Thoracic aorta endothelial cell (primary cell): ENCODE measurements around the gene CLDN15. TPM values are rescaled to one million over a fixed set of nuclear protein-coding genes. Genes with fewer than 3 reads are reported as not detected.

Experiments used
- small RNA-seq: library from RNA; depleted of rRNA; stranded (forward); fragments of <200 nt; gene quantifications from one replicate; pipeline ENCODE3, GENCODE V24; 2012
- total RNA-seq: library from RNA; depleted of rRNA; stranded (reverse); fragments of >200 nt; gene quantifications from 2 replicates; pipeline ENCODE4 v1.2.3, GENCODE V29; 2012

Gene CLDN15
- 3.3 and 4.6 TPM in 2 replicates for total RNA-seq

GRCh38 chr7:101237206-101238067 lies at the start of gene CLDN15:
Gene CLDN15, minus strand, starts transcription at chr7:101237802. Its CDS starts 221 bp downstream, at chr7:101237581.

GRCh38 chr7:101244375-101245146 lies 7.0 kb upstream of the CLDN15 start, which contains the start of gene FIS1:
Gene FIS1, minus strand, starts transcription at chr7:101245081. Its CDS starts 77 bp downstream, at chr7:101245004.

GRCh38 chr7:101217388-101218235 lies 20.0 kb downstream of the CLDN15 start, which contains the start of the genes PLOD3 and ZNHIT1:
Gene PLOD3, minus strand, starts transcription at chr7:101217581. Its CDS starts 307 bp downstream, at chr7:101217274.
Gene ZNHIT1, plus strand, starts transcription at chr7:101218165. Its CDS starts 31 bp downstream, at chr7:101218196.

GRCh38 chr7:101200862-101201599 lies 36.6 kb downstream of the CLDN15 start, which contains the start of gene MOGAT3:
Gene MOGAT3, minus strand, starts transcription at chr7:101201036. Its CDS starts 182 bp downstream, at chr7:101200854.

Small RNAs within 50 kb of the gene (small RNA-seq; reads per million reads assigned to genes)
- gene RNU6-1104P, result not detected

Other genes starting within 250 kb of the CLDN15 start
- gene MUC17, start 217.7 kb downstream of the CLDN15 start, total RNA-seq, result not detected in 2 replicates
- 14.1 and 16.9 TPM in 2 replicates for gene TRIM56, start 152.3 kb downstream of the CLDN15 start, total RNA-seq
- gene SERPINE1, start 110.7 kb downstream of the CLDN15 start, total RNA-seq, result 1,853 and 2,613 TPM in 2 replicates
- 96.4 and 116 TPM in 2 replicates for gene AP1S1, start 83.3 kb downstream of the CLDN15 start, total RNA-seq
- gene VGF, start 72.2 kb downstream of the CLDN15 start, total RNA-seq, result 0.07 TPM in 1 of 2 replicates, not detected in the other
- not detected in 2 replicates for gene NAT16, start 57.5 kb downstream of the CLDN15 start, total RNA-seq
- not detected in 2 replicates for gene MOGAT3, start 36.8 kb downstream of the CLDN15 start, total RNA-seq
- 69.5 and 74.9 TPM in 2 replicates for gene PLOD3, start 20.2 kb downstream of the CLDN15 start, total RNA-seq
- gene ZNHIT1, start 19.6 kb downstream of the CLDN15 start, total RNA-seq, result 84.6 and 103 TPM in 2 replicates
- 123 and 183 TPM in 2 replicates for gene FIS1, start 7.3 kb upstream of the CLDN15 start, total RNA-seq
- 21.2 and 21.5 TPM in 2 replicates for gene IFT22, start 84.0 kb upstream of the CLDN15 start, total RNA-seq
- not detected in 2 replicates for gene COL26A1, start 125.1 kb upstream of the CLDN15 start, total RNA-seq